Activated CD8-positive, alpha-beta T cell treated with anti-CD3 and anti-CD28 coated beads, Interleukin-2, amount 10 ng/mL, durations not matched to agents 7 days and 5 days (primary cell): ENCODE results near the gene RAPGEF1. TPM values are rescaled to one million over a fixed set of nuclear protein-coding genes. Genes with fewer than 3 reads are reported as not detected.
A peak's percentile ranks its signal among the peaks of the same experiment; 100 is the strongest.

Source experiments
- ATAC-seq: fragments of 150-1000 bp; cut with Tn5 transposase; one replicate; pipeline ENCODE4 v1.10.0; 2021; ENCODE audit warnings: moderate library complexity
- CTCF ChIA-PET: fragments of 350-600 bp; sonication (Branson Sonifier 250); formaldehyde crosslinking; loops from one replicate; lab custom pipeline; 2021; ENCODE audit warnings: antibody characterized with exemption; lab: Charles Lee
- POLR2A ChIA-PET: fragments of 350-600 bp; sonication (Branson Sonifier 250); formaldehyde crosslinking; loops from one replicate; lab custom pipeline; 2021; ENCODE audit warnings: antibody characterized with exemption; lab: Charles Lee
- DNase-seq: peaks from one replicate; pipeline ENCODE4 v3.0.0-alpha.2; 2020
- H3K27ac Mint-ChIP-seq: one replicate; pipeline ENCODE4 v1.8.0; 2021; ENCODE audit warnings: mild to moderate bottlenecking, mixed read lengths
- H3K27me3 Mint-ChIP-seq: one replicate; pipeline ENCODE4 v1.8.0; 2021; ENCODE audit warnings: low read depth, mixed read lengths
- H3K36me3 Mint-ChIP-seq: one replicate; pipeline ENCODE4 v1.8.0; 2021; ENCODE audit warnings: low read depth, mixed read lengths
- H3K4me1 Mint-ChIP-seq: one replicate; pipeline ENCODE4 v1.8.0; 2021; ENCODE audit warnings: low read depth, mixed read lengths
- H3K4me3 Mint-ChIP-seq: one replicate; pipeline ENCODE4 v1.8.0; 2021; ENCODE audit warnings: mild to moderate bottlenecking, mixed read lengths
- H3K9me3 Mint-ChIP-seq: one replicate; pipeline ENCODE4 v1.8.0; 2022; ENCODE audit warnings: mixed read lengths; ENCODE audit not compliant: insufficient read depth
- total RNA-seq, 2 experiments: library from RNA; stranded (reverse); gene quantifications; one replicate each; pipeline ENCODE4 v1.2.3, GENCODE V29; 2021

The RAPGEF1 gene
- total RNA-seq, 2 experiments from 2014 or later: 128 TPM

DNA sequence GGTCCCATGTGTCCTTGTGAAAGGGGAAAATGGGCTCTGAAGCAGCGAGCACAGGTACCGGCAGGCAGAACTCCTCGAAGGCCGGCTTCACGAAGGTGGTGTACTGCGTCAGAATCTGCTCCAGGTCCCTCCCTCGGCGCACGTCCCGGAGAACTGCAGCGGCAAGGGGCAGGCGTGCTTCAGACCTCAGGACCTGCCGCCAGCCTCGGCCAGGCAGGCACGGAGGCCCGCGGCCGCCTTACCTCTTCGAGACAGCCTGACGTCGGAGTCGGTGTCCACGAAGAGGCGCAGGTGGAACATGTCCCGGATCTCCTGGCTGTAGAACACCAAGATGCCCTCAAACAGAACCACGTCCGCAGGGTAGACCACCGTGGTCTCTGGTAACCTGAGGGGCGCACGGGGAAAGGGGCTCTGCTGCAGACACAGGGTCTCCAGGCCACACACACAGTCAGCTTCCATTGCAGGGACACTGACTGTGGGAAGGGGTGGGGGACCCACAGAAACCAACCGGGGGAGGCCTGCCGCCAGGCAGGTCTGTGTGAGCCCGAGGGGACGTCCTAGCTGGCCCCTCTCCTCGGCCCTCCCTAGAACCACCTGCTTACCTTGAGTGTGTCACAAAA lies 210.9 kb downstream of the RAPGEF1 start:
- DNase-seq: no peak
- no peak for ATAC-seq
- Mint-ChIP-seq H3K36me3 (peaks cover 42% of the 10 kb centered on the region), H3K27me3 (no peaks in the 10 kb centered on the region), H3K4me1 (peaks cover 16% of the 10 kb centered on the region), H3K4me3 (peak overlapping the region; percentile 81), H3K9me3 (no peaks in the 10 kb centered on the region), H3K27ac (no peak overlapping the region)
- ChIA-PET POLR2A (no interaction called here), CTCF (no interaction called here)

DNA sequence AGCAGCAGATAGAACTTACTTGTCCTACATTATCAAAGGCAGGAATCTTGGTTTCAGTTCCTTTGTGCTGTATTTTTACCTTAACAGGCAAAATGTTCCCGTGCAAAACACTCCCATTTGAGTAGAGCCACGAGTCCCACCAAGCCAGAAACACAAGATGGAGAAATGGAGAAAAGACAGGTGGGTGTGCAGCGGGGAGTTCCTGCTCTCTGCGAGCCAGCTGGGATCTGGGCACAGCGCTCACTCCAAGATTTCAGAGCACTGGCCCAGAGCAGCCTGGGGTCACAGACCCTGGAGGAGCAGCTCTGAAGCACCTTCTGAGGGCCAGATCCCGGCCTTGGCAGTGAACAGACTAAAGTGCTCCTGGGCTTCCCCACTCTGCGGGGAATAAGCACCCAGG lies 211.7 kb downstream of the RAPGEF1 start:
- Mint-ChIP-seq H3K4me3 (peak overlapping the region; percentile 43), H3K4me1 (peaks cover 16% of the 10 kb centered on the region), H3K27ac (no peak overlapping the region), H3K36me3 (peaks cover 47% of the 10 kb centered on the region), H3K9me3 (no peaks in the 10 kb centered on the region), H3K27me3 (no peaks in the 10 kb centered on the region)
- POLR2A ChIA-PET: interaction anchor here (0.6 kb wide), 1 partner anchor 227 kb away, joined by 3 read pairs; no protein-coding TSS in a partner anchor
- ATAC-seq: no peak
- CTCF ChIA-PET: no interaction called here
- DNase-seq: no peak

Other genes starting within 250 kb of the RAPGEF1 start
- gene POMT1, start 237.2 kb downstream of the RAPGEF1 start, total RNA-seq: 10 to 100 TPM; 34.4 to 39.2 TPM
- 10 to 100 TPM; 35.8 to 36.6 TPM for gene UCK1, start 208.8 kb downstream of the RAPGEF1 start, total RNA-seq
- not detected for gene PRRT1B, start 194.6 kb downstream of the RAPGEF1 start, total RNA-seq